ENCODE results near the gene MIB1.

MIB1 gene

GRCh38 chr18:21809725-21810124 is 69.1 kb downstream of the MIB1 start:
- DNase-seq (ENCODE audit: low read depth in 2 of 3, low spot score in 1 of 3), result no peak

GRCh38 chr18:21815101-21815500 is 74.5 kb downstream of the MIB1 start:
- DNase-seq (ENCODE audit: low read depth in 2 of 3, low spot score in 1 of 3), result no peak

- no peak for DNase-seq (ENCODE audit: low read depth in 2 of 3, low spot score in 1 of 3)
Measured at GRCh38 chr18:21820033-21820810, 79.6 kb downstream of the MIB1 start.

- DNase-seq (ENCODE audit: low read depth in 2 of 3, low spot score in 1 of 3), result no peak
Measured at GRCh38 chr18:21820811-21821143, 80.2 kb downstream of the MIB1 start.

- DNase-seq (ENCODE audit: low read depth in 2 of 3, low spot score in 1 of 3), result no peak
Measured at GRCh38 chr18:21823848-21824247, 83.3 kb downstream of the MIB1 start.

GRCh38 chr18:21826196-21826595 is 85.6 kb downstream of the MIB1 start:
- DNase-seq (ENCODE audit: low read depth in 2 of 3, low spot score in 1 of 3), result no peak

- no peak for DNase-seq (ENCODE audit: low read depth in 2 of 3, low spot score in 1 of 3)
Measured at GRCh38 chr18:21826641-21827302, 86.2 kb downstream of the MIB1 start.

GRCh38 chr18:21830532-21830931 is 89.9 kb downstream of the MIB1 start:
- DNase-seq (ENCODE audit: low read depth in 2 of 3, low spot score in 1 of 3), result no peak

GRCh38 chr18:21831413-21831831 is 90.8 kb downstream of the MIB1 start:
- no peak for DNase-seq (ENCODE audit: low read depth in 2 of 3, low spot score in 1 of 3)

- DNase-seq (ENCODE audit: low read depth in 2 of 3, low spot score in 1 of 3), result no peak
Measured at GRCh38 chr18:21833604-21834298, 93.2 kb downstream of the MIB1 start.

- no peak for DNase-seq (ENCODE audit: low read depth in 2 of 3, low spot score in 1 of 3)
Measured at GRCh38 chr18:21834299-21834660, 93.7 kb downstream of the MIB1 start.

- DNase-seq (ENCODE audit: low read depth in 2 of 3, low spot score in 1 of 3), result no peak
Measured at GRCh38 chr18:21841570-21841969, 101.0 kb downstream of the MIB1 start.

GRCh38 chr18:21843341-21843740 is 102.7 kb downstream of the MIB1 start:
- no peak for DNase-seq (ENCODE audit: low read depth in 2 of 3, low spot score in 1 of 3)

GRCh38 chr18:21851327-21851961 is 110.9 kb downstream of the MIB1 start:
- no peak for DNase-seq (ENCODE audit: low read depth in 2 of 3, low spot score in 1 of 3)

GRCh38 chr18:21853016-21853415 is 112.4 kb downstream of the MIB1 start:
- no peak for DNase-seq (ENCODE audit: low read depth in 2 of 3, low spot score in 1 of 3)

- no peak for DNase-seq (ENCODE audit: low read depth in 2 of 3, low spot score in 1 of 3)
Measured at GRCh38 chr18:21853775-21854552, 113.4 kb downstream of the MIB1 start.

GRCh38 chr18:21855432-21855831 is 114.8 kb downstream of the MIB1 start:
- DNase-seq (ENCODE audit: low read depth in 2 of 3, low spot score in 1 of 3), result no peak

- no peak for DNase-seq (ENCODE audit: low read depth in 2 of 3, low spot score in 1 of 3)
Measured at GRCh38 chr18:21857871-21858270, 117.3 kb downstream of the MIB1 start.

GRCh38 chr18:21858544-21858943 is 118.0 kb downstream of the MIB1 start:
- DNase-seq (ENCODE audit: low read depth in 2 of 3, low spot score in 1 of 3), result no peak

GRCh38 chr18:21864386-21864785 is 123.8 kb downstream of the MIB1 start:
- DNase-seq (ENCODE audit: low read depth in 2 of 3, low spot score in 1 of 3), result no peak

GRCh38 chr18:21865043-21865442 is 124.5 kb downstream of the MIB1 start:
- DNase-seq (ENCODE audit: low read depth in 2 of 3, low spot score in 1 of 3), result no peak

Data from stimulated activated CD4-positive, alpha-beta T cell treated with anti-CD3 and anti-CD28 coated beads, Interleukin-12 subunit alpha, Interleukin-12 subunit beta, amount 100 ng/mL, for 48 hours (primary cell).